ENCODE measurements around the gene SBK1. TPM values are rescaled to one million over a fixed set of nuclear protein-coding genes. Genes with fewer than 3 reads are reported as not detected.
"Not testable (repeated sequence)": the region's sequence is repeated elsewhere in the genome, so short reads cannot be mapped to it uniquely, and the experiment has no call there.

The SBK1 gene
- 13.9 TPM for total RNA-seq

GRCh38 chr16:28291651-28292626 is at the start of gene SBK1:
Gene SBK1, plus strand, starts transcription at chr16:28292525. Its CDS starts 24,867 bp downstream, at chr16:28317392.
- FAIRE-seq (no peak), DNase-seq (ENCODE audit: low spot score in 2 of 2) (peak; percentile 98)

GRCh38 chr16:28249483-28249882 is 42.8 kb upstream of the SBK1 start:
- not testable (repeated sequence) for FAIRE-seq; DNase-seq (ENCODE audit: low spot score in 2 of 2)

- FAIRE-seq, result no peak
- DNase-seq (ENCODE audit: low spot score in 2 of 2), result no peak
Observed at GRCh38 chr16:28250999-28251398, 41.3 kb upstream of the SBK1 start.

DNA sequence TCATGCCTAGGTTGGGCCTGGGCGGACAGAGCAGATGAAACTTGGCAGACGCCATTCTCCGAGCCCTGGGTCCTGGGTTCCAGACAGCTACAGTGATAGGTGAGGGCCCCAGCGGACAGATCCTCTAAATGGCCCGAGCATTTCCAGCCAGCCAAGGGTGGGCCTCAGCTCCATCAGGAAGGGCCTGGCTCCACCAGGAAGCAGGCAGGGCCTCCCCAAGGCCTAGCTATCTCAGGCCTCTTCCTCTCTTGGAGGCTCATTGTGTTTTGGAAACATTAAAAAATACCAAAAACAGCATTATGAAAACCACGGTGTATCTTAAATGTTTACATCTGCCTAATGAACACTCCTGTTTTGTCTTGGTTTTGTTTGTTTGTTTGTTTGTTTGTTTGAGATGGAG is 38.2 kb upstream of the SBK1 start:
- FAIRE-seq (no peak), DNase-seq (ENCODE audit: low spot score in 2 of 2) (no peak)

- no peak for FAIRE-seq
- no peak for DNase-seq (ENCODE audit: low spot score in 2 of 2)
Observed at GRCh38 chr16:28255838-28256237, 36.5 kb upstream of the SBK1 start.

- FAIRE-seq, result no peak
- no peak for DNase-seq (ENCODE audit: low spot score in 2 of 2)
Observed at GRCh38 chr16:28257256-28257655, 35.1 kb upstream of the SBK1 start.

DNA sequence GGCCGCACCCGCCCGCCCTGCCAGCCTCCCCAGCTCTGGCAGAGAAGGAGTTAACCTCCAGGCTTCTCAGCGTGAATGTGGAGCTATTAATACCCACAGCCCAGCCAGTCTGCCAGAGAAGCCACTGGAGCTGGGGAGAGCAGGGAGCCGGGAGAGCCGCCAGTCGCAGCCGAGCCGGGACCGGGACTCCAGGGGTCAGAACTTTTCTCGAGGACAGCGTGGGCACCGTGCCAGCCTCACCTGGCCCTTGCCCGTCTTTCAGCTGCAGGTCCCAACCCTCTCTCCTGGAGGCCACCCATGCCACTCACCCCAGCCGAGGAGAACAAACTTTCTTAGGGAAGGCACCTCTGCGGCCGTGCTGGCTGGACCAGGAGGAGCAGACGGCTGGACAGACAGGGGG is 33.8 kb upstream of the SBK1 start:
- FAIRE-seq (no peak), DNase-seq (ENCODE audit: low spot score in 2 of 2) (peak in 1 of 2 donors; percentile 54)

DNA sequence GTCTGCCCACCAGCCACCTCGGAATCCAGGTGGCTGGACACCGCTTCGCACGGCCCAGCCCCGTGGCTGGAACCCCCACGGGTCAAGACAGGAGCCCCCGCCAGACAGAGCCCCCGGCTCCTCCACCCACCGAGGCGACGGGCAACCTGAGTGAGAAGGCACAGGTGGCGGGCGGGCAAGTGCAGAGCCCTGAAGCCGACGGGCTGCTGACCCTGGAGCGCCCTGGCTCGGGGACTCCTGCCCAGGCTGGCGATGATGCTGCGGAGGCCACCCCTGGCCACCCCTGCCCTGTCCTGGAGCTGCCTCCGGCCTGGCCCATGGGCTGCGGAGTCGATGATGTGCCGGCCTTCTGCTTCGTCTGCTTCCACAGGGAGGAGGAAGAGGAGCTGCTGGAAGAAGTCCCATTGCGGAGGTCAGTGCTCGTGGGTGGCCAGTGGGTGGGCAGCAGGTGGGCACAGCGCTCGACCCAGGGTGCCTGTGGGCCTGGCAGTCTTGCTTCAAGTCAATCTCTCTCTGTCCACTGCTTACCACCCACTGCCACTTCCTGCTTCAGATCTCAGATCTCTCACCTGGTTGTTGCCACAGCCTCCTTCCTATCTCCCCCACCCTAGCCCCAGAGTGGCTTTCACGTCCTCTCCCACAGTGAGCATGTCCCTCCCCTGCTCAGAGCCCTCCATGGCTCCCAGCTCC is 33.1 kb upstream of the SBK1 start:
- no peak for DNase-seq (ENCODE audit: low spot score in 2 of 2)

GRCh38 chr16:28259781-28260150 is 32.6 kb upstream of the SBK1 start:
- no peak for FAIRE-seq
- no peak for DNase-seq (ENCODE audit: low spot score in 2 of 2)

More for the DNA sequence above, 33.1 kb upstream of the SBK1 start:
- FAIRE-seq, result no peak

DNA sequence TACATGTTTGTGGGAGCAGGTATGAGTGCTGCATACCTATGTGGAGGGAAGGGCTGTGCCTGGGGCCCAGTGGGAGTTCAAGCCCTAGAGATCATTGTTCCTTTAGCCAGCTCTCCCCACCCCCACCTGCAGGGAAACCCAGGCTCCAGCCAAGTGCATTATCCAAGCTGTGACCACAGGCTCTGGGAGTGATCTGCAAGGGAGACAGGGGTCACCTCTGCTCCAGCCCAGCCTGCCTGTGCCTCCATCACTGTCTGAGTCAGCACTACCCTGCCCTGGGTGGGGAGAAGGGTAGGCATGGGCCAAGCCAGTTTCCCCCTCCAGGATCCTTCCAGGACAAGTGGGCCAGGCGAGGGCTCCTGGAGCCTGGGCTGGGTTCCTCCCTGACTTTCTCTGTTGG is 32.1 kb upstream of the SBK1 start:
- no peak for FAIRE-seq
- no peak for DNase-seq (ENCODE audit: low spot score in 2 of 2)

- DNase-seq (ENCODE audit: low spot score in 2 of 2), result no peak
- no peak for FAIRE-seq
Observed at GRCh38 chr16:28261942-28262341, 30.4 kb upstream of the SBK1 start.

DNA sequence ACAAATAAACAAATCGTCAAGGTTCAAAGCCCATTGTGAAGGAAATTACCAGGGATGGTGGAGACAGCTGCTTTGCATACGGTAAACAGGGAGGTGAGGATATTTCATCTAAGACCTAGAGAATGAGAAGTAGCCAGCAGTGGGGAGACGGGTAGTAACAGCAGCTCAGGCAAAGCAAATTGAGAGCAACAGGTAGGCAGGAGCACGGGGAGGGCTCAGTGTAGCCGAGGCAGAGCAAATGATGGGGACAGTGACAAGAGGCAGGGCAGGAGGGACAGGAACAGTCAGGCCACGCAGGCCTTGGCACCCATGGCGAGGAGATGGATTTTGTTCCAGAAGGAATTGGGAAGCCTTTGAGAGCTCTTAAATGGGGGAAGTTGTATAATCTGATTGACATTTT is 29.0 kb upstream of the SBK1 start:
- FAIRE-seq (no peak), DNase-seq (ENCODE audit: low spot score in 2 of 2) (no peak)

GRCh38 chr16:28264656-28265055 is 27.7 kb upstream of the SBK1 start:
- no peak for DNase-seq (ENCODE audit: low spot score in 2 of 2)
- FAIRE-seq, result no peak

DNA sequence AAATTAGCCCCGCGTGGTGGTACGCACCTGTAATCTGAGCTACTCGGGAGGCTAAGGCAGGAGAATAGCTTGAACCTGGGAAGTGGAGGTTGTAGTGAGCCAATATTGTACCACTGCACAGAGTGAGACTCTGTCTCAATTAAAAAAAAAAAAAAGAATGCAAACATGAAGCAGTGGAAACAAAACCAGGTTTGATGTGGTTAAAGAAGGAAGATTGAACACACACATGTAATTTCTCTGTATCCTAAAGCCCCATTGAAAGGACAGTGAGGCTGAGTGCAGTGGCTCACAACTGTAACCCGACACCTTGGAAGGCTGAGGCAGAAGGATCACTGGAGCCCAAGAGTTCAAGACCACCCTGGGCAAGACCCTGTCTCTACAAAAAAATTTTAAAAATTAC is 26.5 kb upstream of the SBK1 start:
- no peak for FAIRE-seq
- no peak for DNase-seq (ENCODE audit: low spot score in 2 of 2)

GRCh38 chr16:28267356-28267755 is 25.0 kb upstream of the SBK1 start:
- no peak for FAIRE-seq
- no peak for DNase-seq (ENCODE audit: low spot score in 2 of 2)

GRCh38 chr16:28273511-28273910 is 18.8 kb upstream of the SBK1 start:
- no peak for FAIRE-seq
- DNase-seq (ENCODE audit: low spot score in 2 of 2), result no peak

DNA sequence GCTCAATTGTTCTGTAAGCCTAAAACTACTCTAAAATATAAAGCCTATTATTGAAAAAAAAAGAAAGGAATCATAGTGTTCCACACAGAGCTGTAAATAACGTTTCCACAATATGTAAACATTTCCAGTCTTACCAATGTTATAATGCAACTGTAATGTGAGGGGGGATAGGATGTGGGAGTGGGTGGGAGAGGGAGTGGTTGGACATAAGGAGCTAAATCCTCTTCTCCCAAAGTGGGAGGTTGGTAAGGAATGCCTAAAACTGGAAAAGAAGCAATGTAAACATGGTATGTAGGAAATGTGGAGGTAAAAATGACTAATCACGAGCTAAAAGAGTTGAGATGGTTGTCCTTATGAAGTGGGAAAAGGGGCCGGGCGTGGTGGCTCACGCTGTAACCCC is 17.6 kb upstream of the SBK1 start:
- DNase-seq (ENCODE audit: low spot score in 2 of 2) (no peak), FAIRE-seq (no peak)

GRCh38 chr16:28276301-28276700 is 16.0 kb upstream of the SBK1 start:
- no peak for DNase-seq (ENCODE audit: low spot score in 2 of 2)
- FAIRE-seq, result no peak

DNA sequence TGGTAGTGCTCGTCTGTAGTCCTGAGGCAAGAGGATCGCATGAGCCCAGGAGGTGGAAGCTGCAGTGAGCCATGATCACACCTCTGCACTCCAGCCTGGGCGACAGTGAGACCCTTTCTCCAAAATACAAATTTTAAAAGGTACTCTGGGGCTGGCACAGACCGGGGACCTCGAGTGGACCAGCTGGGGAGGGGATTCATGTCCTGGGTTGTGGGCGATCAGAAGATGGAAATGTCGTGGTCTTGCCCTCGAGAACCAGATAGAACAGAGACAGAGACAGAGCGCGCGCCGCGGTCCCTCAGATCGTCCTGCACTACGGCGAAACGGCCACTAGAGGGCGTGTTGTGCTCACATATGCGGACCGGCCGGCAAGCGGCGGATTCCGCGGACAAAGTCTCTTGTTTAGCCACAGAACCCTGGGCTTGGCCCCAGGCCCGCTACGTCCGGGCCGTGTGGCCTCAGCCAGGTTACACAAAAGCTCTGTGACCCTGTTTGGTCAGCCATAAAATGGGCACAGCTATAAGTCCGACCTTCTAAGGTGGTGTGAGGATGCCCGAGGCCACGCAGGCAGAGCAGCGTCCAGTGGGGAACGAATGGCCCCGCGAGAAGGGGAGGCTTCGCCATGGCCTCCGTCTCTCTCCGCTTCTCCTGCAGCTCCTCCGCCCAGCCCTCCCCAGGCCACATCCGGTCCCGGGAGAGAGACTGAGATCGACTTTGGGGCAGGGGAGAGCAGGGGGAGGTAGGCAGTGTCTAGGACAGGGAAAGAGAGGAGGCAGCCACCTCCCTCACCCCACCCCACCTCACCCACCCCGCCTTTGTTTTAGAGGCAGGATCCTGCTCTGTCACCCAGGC is 14.6 kb upstream of the SBK1 start:
- FAIRE-seq (no peak), DNase-seq (ENCODE audit: low spot score in 2 of 2) (peak; percentile 65 to 80)

- no peak for FAIRE-seq
- DNase-seq (ENCODE audit: low spot score in 2 of 2), result no peak
Observed at GRCh38 chr16:28279006-28279405, 13.3 kb upstream of the SBK1 start.

Measured in frontal cortex (tissue), 4 donors.